GM18868 (cell line): ENCODE data around the gene HTR3A.

Experiments used
- ATAC-seq: cut with Tn5 transposase; IDR thresholded peaks from one replicate; pipeline ENCODE4 v1.9.1; 2021; ENCODE audit warnings: mild to moderate bottlenecking, moderate library complexity; ENCODE audit not compliant: unreplicated experiment

The HTR3A gene

GRCh38 chr11:114016986-114017385 is 42.1 kb downstream of the HTR3A start:
- ATAC-seq = no peak

GRCh38 chr11:114017723-114018122 is 42.8 kb downstream of the HTR3A start:
- no peak for ATAC-seq

GRCh38 chr11:114019046-114019445 is 44.1 kb downstream of the HTR3A start:
- no peak for ATAC-seq

GRCh38 chr11:114019574-114019973 is 44.7 kb downstream of the HTR3A start:
- ATAC-seq = no peak

GRCh38 chr11:114025329-114025907 is 50.5 kb downstream of the HTR3A start:
- no peak for ATAC-seq

GRCh38 chr11:114026355-114026754 is 51.4 kb downstream of the HTR3A start:
- ATAC-seq = no peak

- ATAC-seq = no peak
Measured at GRCh38 chr11:114027391-114027790, 52.5 kb downstream of the HTR3A start.

GRCh38 chr11:114027926-114028325 is 53.0 kb downstream of the HTR3A start:
- no peak for ATAC-seq

GRCh38 chr11:114031246-114031966 is 56.5 kb downstream of the HTR3A start:
- no peak for ATAC-seq

- ATAC-seq = no peak
Measured at GRCh38 chr11:114031967-114032320, 57.0 kb downstream of the HTR3A start.

GRCh38 chr11:114033066-114033465 is 58.2 kb downstream of the HTR3A start:
- ATAC-seq = no peak

GRCh38 chr11:114033572-114033971 is 58.7 kb downstream of the HTR3A start:
- ATAC-seq = no peak

GRCh38 chr11:114034956-114035355 is 60.0 kb downstream of the HTR3A start:
- ATAC-seq = no peak

- ATAC-seq = no peak
Measured at GRCh38 chr11:114036147-114036811, 61.4 kb downstream of the HTR3A start.

GRCh38 chr11:114036958-114037357 is 62.0 kb downstream of the HTR3A start:
- no peak for ATAC-seq

GRCh38 chr11:114039551-114039950 is 64.6 kb downstream of the HTR3A start:
- no peak for ATAC-seq
